ENCODE results near the gene MPDU1.

Gene MPDU1

GRCh38 chr17:7583253-7584109, at the start of gene MPDU1:
MPDU1 (plus strand) TSS chr17:7583852; CDS start chr17:7583863, 11 bp downstream.
- Histone ChIP-seq H3K36me3 (ENCODE audit: low read depth) (peaks cover 29% of the 10 kb centered on the region), H3K27me3 (ENCODE audit: insufficient read depth, poor library complexity, severe bottlenecking) (no peaks in the 10 kb centered on the region), H3K27ac (ENCODE audit: poor library complexity, severe bottlenecking) (peak within 1 kb of the TSS; percentile 76), H3K9me3 (ENCODE audit: severe bottlenecking) (no peaks in the 10 kb centered on the region), H3K4me1 (ENCODE audit: insufficient read depth, poor library complexity, severe bottlenecking) (peaks cover 18% of the 10 kb centered on the region), H3K4me3 (ENCODE audit: severe bottlenecking) (peak within 1 kb of the TSS; percentile 61)
- ATAC-seq (ENCODE audit: low read depth) = peak; percentile 31
- no peak for TF ChIP-seq CTCF (IDR thresholded peaks at IDR 0.05; ENCODE audit: poor library complexity, severe bottlenecking)
- peak; percentile 91 for DNase-seq (ENCODE audit: low spot score)

GRCh38 chr17:7538050-7538449, 45.6 kb upstream of the MPDU1 start:
- no peak overlapping the region for H3K27ac ChIP-seq (ENCODE audit: poor library complexity, severe bottlenecking)
- DNase-seq (ENCODE audit: low spot score) (no peak), ATAC-seq (ENCODE audit: low read depth) (no peak)
- no peak overlapping the region for H3K4me3 ChIP-seq (ENCODE audit: severe bottlenecking)
- H3K27me3 ChIP-seq (ENCODE audit: insufficient read depth, poor library complexity, severe bottlenecking) = no peaks in the 10 kb centered on the region
- no peaks in the 10 kb centered on the region for H3K9me3 ChIP-seq (ENCODE audit: severe bottlenecking)
- TF ChIP-seq CTCF (IDR thresholded peaks at IDR 0.05; ENCODE audit: poor library complexity, severe bottlenecking) = no peak
- no peaks in the 10 kb centered on the region for H3K4me1 ChIP-seq (ENCODE audit: insufficient read depth, poor library complexity, severe bottlenecking)
- H3K36me3 ChIP-seq (ENCODE audit: low read depth) = no peaks in the 10 kb centered on the region

- DNase-seq (ENCODE audit: low spot score) = no peak
- Histone ChIP-seq H3K4me3 (ENCODE audit: severe bottlenecking) (no peak overlapping the region), H3K27ac (ENCODE audit: poor library complexity, severe bottlenecking) (no peak overlapping the region), H3K9me3 (ENCODE audit: severe bottlenecking) (no peaks in the 10 kb centered on the region), H3K4me1 (ENCODE audit: insufficient read depth, poor library complexity, severe bottlenecking) (no peaks in the 10 kb centered on the region), H3K27me3 (ENCODE audit: insufficient read depth, poor library complexity, severe bottlenecking) (no peaks in the 10 kb centered on the region), H3K36me3 (ENCODE audit: low read depth) (no peaks in the 10 kb centered on the region)
- ATAC-seq (ENCODE audit: low read depth) = no peak
- no peak for TF ChIP-seq CTCF (IDR thresholded peaks at IDR 0.05; ENCODE audit: poor library complexity, severe bottlenecking)
Measured at GRCh38 chr17:7538891-7539545, 44.6 kb upstream of the MPDU1 start.

GRCh38 chr17:7541074-7541621, 42.5 kb upstream of the MPDU1 start:
- no peak overlapping the region for H3K27ac ChIP-seq (ENCODE audit: poor library complexity, severe bottlenecking)
- H3K36me3 ChIP-seq (ENCODE audit: low read depth) = no peaks in the 10 kb centered on the region
- H3K4me3 ChIP-seq (ENCODE audit: severe bottlenecking) = no peak overlapping the region
- ATAC-seq (ENCODE audit: low read depth) (no peak), DNase-seq (ENCODE audit: low spot score) (no peak)
- no peaks in the 10 kb centered on the region for H3K4me1 ChIP-seq (ENCODE audit: insufficient read depth, poor library complexity, severe bottlenecking)
- H3K9me3 ChIP-seq (ENCODE audit: severe bottlenecking) = no peaks in the 10 kb centered on the region
- no peaks in the 10 kb centered on the region for H3K27me3 ChIP-seq (ENCODE audit: insufficient read depth, poor library complexity, severe bottlenecking)
- no peak for TF ChIP-seq CTCF (IDR thresholded peaks at IDR 0.05; ENCODE audit: poor library complexity, severe bottlenecking)
